ENCODE measurements around the gene CKAP4.
A peak's percentile ranks its signal among the peaks of the same experiment; 100 is the strongest.

The CKAP4 gene

GRCh38 chr12:106282457-106283097, 34.8 kb upstream of the CKAP4 start:
- peak; percentile 26 for DNase-seq (ENCODE audit: insufficient read length, low spot score)
- peak; percentile 67 for TF ChIP-seq CTCF (IDR thresholded peaks at IDR 0.05; ENCODE audit: insufficient read depth, missing control alignments)
- FAIRE-seq: peak; percentile 21

GRCh38 chr12:106281804-106282203, 34.0 kb upstream of the CKAP4 start:
- FAIRE-seq: no peak
- no peak for DNase-seq (ENCODE audit: insufficient read length, low spot score)
- TF ChIP-seq CTCF (IDR thresholded peaks at IDR 0.05; ENCODE audit: insufficient read depth, missing control alignments): no peak

DNA sequence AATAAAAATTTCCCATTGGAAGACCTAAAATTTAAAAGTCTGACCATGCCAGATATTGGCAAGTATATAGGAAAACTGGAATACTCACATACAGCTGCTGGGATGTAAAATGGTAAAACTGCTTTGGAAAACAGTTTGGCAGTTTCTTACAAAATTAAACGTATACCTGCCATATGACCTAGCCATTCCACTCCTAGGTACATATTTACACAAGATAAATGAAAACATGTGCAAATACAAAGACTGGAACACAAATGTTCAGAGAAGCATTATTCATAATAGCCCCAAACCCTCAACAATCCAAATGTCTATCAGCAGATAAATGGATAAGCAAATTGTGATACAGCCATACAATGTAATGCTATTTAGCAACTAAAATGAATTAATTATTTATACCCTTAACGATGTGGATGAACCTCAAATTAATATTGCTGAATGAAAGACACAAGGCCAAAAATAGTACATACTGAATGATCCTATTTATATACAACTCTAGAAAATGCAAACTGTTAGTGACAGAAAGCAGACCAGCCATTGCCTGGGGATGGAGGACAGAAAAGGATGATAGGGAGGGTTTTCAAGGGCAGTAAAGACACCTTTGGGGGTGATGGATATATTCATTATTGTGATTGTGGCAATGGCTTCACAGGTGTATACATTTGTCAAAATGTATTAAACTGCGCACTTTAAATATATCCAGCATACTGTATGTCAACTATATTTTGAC, 33.4 kb upstream of the CKAP4 start:
- FAIRE-seq: no peak
- no peak for TF ChIP-seq CTCF (IDR thresholded peaks at IDR 0.05; ENCODE audit: insufficient read depth, missing control alignments)

DNA sequence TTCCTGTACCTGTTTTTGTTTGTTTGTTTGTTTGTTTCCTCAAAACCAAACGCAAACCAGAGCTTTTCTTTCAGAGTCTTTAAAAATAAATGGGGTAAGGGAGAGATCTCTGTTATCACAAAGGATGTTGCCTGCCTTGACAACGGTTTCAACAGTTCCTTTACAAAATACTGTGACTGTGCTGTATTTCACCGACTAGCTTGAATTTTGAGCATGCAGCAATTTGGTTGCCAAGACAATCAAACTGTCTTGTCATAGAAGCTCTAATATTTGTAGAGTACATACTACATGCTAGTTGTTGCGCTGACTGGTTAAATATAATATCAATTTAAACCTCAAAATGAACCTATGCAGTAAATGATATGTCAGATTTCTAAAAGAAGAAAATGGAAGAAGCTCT, 32.3 kb upstream of the CKAP4 start:
- FAIRE-seq (no peak), DNase-seq (ENCODE audit: insufficient read length, low spot score) (no peak)
- no peak for TF ChIP-seq CTCF (IDR thresholded peaks at IDR 0.05; ENCODE audit: insufficient read depth, missing control alignments)

More for the DNA sequence above, 33.4 kb upstream of the CKAP4 start:
- no peak for DNase-seq (ENCODE audit: insufficient read length, low spot score)

- no peak for DNase-seq (ENCODE audit: insufficient read length, low spot score)
- TF ChIP-seq CTCF (IDR thresholded peaks at IDR 0.05; ENCODE audit: insufficient read depth, missing control alignments): no peak
- FAIRE-seq: no peak
Measured at GRCh38 chr12:106276032-106276740, 28.4 kb upstream of the CKAP4 start.

GRCh38 chr12:106275458-106275857, 27.6 kb upstream of the CKAP4 start:
- no peak for TF ChIP-seq CTCF (IDR thresholded peaks at IDR 0.05; ENCODE audit: insufficient read depth, missing control alignments)
- no peak for DNase-seq (ENCODE audit: insufficient read length, low spot score)
- FAIRE-seq: no peak
